Mucosa of gallbladder (tissue), 1 donor: ENCODE measurements around the gene UFSP1. TPM values are rescaled to one million over a fixed set of nuclear protein-coding genes. Genes with fewer than 3 reads are reported as not detected.
A peak's percentile ranks its signal among the peaks of the same experiment; 100 is the strongest.
"Not testable (repeated sequence)": the region's sequence is repeated elsewhere in the genome, so short reads cannot be mapped to it uniquely, and the experiment has no call there.

Experiments used
- DNase-seq: peaks from one replicate; pipeline ENCODE4 v3.0.0-alpha.2; 2020; ENCODE audit warnings: low spot score
- total RNA-seq: library from RNA; stranded (reverse); gene quantifications from one replicate; pipeline ENCODE4 v1.2.1, GENCODE V29; 2021
- donor health status: DM: no; HTN: no; CAD: no.

Gene UFSP1
- 3.3 TPM for total RNA-seq

DNA sequence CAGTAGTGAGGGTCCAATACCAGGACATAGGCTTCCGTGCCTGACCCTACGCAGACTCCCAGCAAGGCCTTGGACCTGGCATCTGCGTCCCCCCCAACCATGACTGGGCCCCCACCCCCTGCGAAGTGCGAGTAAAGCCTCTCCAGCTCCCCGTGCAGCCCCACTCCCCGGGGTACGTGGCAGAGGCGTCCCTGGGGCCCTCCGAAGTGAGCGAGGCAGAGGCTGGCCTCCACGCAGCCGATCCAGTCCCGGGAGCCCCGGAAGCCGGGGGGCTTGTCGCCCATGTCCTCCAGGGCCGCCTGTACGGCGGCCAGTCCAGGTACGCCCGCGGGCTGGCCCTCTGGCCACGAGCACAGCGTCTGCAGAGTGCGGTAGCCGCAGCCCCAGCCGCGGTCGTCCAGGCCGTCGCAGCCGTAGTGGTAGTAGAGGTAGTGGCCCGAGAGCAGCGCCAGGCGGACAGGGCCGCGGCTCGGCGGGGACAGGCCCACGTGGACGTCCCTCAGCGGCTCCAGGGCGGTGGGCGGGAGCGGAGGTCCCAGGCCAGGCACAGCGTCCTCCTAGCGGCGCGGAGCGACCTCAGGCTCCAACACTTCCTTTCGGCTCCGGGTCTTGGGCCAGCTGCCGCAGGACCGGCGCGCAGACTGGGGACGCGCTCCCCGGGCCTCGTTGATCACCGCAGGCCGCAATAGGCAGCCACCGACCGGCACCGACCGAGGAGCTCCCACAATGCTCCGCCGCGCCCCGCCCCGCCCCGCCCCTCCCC, at the start of gene UFSP1:
Gene UFSP1 (minus strand): TSS at position 728 of the 763 bp plus-strand sequence. CDS start 444 bp downstream, at position 284.
- DNase-seq = no peak

DNA sequence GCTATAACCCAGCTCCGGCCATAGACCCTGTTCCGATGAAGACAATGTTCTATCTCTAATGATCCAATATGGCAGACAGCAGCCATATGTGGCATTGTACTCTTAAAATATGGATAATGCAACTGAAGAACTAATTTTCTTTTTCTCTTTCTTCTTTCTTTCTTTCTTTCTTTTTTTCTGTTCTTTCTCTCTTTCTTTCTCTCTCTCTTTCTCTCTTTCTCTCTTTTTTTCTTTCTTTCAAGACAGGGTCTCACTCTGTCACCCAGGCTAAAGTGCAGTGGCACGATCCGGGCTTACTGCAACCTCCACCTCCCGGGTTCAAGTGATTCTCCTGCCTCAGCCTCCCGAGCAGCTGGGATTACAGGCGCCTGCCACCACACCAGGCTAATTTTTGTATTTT, 46.7 kb upstream of the UFSP1 start:
- not testable (repeated sequence) for DNase-seq

DNA sequence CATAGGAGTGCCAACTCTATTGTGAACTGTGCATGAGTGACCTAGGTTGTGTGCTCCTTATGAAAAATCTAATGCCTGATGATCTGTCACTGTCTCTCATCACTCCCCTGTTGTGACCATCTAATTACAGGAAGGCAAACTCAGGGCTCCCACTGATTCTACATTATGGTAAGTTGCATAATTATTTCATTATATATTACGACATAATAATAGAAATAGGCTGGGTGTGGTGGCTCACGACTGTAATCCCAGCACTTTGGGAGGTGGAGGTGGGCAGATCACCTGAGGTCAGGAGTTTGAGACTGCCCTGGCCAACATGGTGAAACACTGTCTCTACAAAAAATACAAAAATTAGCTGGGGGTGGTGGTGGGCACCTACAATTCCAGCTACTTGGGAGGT, 45.9 kb upstream of the UFSP1 start:
- DNase-seq = not testable (repeated sequence)

DNA sequence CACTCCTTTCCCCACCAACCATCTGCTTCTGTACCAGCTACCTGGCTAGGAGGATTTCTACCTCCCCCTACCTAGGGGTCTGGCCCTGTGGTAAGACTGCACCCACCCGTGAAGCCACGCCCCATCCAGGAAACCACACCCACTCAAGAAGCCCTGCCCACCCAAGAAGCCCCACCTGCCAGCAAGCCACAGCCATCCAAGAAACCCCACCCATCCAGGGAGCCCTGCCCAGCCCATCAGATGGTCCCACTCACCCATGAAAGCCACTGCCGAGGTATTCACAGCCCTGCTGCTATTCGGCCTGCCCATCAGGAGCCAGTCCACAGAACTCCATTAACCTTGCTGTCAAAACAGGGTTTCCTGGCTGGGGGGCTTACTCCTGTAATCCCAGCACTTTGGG, 44.2 kb upstream of the UFSP1 start:
- DNase-seq = no peak

DNA sequence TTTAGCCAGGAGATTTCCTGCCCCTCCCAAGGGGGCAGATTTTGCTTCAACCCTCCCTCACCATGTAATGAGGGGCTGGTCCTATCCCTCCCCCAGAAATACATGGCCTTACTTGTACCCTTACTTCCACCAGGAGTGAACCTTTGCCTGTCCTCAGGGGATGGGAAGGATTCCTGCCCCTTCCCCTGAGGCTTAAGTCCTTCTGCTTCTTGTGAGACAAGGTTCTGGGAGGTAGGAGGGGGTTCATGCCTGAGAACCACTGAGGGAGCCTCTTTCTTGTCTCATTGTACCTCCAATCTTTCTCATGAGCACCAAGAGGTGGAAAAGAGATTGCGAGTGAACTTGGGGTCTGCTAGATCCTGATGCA, 40.3 kb upstream of the UFSP1 start:
- no peak for DNase-seq

DNA sequence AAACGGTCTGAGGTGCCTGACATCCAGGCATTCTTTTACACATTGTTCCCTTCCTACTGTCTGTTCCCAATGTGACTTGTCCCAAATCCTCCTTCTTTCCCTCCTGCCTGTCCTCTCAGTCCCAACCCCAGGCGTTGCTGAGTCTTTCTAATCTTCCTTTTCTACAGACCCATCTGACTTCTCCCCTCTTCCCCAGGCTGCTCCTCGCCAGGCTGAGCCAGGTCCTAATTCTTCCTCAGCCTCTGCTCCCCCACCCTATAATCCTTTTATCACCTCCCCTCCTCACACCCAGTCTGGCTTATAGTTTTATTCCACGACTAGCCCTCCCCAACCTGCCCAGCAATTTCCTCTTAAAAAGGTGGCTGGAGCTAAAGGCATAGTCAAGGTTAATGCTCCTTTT, 34.1 kb upstream of the UFSP1 start:
- DNase-seq = not testable (repeated sequence)

DNA sequence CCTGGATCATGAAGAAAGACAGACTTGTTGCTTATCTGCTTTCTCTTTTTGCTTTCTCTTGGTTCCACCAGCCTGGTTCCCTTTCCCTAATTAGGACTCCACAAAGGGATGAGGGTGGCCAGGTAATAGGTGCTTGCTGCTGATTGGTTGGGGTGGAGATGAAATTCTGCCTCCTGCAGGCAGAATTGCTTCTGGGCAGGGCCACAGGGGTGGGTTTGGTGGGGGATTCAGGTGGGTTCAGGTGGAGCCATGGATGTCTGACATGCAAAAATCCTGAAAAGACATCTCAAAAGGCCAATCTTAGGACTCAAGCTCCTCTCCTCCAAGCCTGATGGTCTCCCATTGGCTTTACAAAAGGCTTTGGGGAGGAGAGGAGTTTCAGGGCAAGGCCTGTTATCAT, 31.5 kb upstream of the UFSP1 start:
- DNase-seq = no peak

DNA sequence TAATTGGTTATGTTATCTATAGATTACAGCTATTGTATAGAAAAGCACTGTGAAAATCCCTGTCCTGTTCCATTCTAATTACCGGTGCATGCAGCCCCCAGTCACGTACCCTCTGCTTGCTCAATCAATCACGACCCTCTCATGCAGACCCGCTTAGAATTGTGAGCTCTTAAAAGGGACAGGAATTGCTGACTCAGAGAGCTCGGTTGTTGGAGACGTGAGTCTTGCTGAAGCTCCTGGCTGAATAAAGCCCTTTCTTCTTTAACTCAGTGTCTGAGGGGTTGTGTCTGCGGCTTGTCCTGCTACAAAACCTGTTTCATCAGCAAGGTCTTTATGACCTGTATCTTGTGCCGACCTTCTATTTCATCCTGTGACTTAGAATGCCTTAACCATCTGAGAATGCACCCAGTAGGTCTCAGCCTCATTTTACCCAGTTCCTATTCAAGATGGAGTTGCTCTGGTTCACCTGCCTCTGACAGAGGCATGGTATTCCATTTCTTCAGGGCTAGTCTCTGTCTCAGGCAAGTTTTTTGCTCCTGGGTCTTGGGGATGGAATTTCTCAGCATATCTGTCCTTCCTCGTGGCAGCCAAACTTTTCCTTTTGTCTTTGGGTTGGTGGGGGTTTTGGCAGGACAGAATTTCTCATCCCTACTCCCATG, 30.4 kb upstream of the UFSP1 start:
- not testable (repeated sequence) for DNase-seq

DNA sequence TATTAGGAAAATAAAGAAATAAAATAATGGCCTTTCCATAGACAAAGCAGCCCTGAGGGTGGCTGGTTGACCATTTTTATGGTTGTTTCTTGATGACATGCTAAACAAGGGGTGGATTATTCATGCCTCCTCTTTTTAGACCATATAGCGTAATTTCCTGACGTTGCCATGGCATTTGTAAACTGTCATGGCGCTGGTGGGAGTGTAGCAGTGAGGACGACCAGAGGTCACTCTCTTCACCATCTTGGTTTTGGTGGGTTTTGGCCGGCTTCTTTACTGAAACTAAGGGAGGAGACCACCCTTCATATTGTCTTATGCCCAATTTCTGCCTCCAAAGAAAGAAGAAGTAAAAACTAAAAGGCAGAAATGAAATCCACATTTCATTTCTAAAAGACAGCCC, 29.8 kb upstream of the UFSP1 start:
- DNase-seq = not testable (repeated sequence)

DNA sequence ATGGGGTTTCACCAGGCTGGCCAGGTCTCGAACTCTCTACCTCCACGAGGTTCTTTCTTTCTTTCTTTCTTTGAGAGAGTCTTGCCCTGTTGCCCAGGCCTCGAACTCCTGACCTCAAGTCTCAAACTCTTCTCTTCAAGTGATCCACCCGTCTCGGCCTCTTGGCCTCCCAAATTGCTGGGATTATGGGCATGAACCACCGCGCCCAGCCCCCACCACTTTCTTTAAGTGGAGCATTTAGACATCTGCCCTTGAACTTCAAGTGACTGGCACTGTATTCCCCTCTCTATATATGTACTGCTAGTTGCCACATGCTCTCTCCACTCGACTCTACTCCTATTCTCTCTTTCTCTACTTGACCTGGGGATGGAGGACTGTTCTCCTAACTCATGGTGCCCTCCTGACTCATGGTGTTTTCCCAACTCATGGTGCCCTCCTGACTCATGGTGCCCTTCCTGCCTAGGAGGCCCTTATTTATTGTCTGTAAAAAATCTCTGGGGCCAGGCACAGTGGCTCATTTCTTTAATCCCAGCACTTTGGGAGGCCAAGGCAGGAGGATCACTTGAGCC, 25.4 kb upstream of the UFSP1 start:
- DNase-seq = no peak

DNA sequence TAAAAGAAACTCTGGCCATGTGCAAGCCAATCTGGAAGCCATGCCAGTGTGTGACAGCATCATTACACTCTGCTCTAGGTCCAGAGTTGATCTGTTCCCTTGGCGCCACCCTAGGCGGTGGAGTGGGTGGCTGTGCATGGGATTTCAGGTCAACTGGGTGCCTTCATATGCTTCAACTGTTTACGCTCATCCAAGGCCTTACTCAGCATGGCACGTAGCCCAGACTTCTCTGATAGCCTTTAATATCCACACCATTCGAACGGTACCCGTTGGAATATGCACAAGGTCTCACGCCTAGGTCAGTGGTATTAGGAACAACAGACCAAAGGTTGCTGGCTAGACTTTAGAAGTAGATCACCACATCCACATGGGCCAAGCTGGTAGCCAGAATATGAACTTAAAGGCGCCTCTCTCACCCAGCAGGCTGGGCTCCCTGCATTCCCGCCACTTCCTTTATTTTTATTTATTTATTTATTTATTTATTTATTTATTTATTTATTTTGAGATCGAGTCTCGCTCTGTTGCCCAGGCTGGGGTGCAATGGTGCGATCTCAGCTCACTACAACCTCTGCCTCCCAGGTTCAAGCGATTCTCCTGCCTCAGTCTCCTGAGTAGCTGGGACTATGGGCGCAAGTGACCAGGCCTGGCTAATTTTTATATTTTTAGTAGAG, 24.8 kb upstream of the UFSP1 start:
- peak; percentile 91 for DNase-seq

DNA sequence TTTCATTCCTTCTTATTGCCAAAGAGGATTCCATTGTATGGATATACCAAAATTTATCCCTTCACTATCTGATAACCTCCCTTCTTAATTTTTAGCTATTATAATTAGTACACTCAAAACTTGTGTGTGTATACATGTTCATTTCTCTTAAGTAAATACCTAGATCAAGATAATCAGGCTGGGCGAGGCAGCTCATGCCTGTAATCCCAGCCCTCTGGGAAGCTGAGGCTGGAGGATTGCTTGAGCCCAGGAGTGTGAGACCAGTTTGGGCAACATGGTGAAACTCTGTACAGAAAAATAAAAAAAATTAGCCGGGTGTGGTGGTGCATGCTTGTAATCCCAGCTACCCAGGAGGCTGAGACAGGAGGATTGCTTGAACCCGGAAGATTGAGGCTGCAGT, 22.0 kb upstream of the UFSP1 start:
- no peak for DNase-seq

DNA sequence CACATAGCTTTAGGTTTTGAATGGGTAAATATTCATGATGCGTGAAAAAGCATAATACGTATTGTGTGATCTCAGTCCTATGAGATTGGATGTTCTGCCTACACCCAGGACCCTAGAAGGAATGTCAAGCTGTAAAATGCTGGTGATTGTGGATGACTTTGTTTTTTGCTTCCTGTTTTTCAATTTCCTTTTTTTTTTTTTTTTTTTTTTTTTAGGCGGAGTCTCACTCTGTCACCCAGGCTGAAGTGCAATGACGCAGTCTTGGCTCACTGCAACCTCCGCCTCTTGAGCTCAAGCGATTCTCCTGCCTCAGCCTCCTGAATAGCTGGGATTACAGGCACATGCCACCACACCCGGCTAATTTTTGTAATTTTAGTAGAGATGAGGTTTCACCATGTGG, 20.9 kb upstream of the UFSP1 start:
- not testable (repeated sequence) for DNase-seq

DNA sequence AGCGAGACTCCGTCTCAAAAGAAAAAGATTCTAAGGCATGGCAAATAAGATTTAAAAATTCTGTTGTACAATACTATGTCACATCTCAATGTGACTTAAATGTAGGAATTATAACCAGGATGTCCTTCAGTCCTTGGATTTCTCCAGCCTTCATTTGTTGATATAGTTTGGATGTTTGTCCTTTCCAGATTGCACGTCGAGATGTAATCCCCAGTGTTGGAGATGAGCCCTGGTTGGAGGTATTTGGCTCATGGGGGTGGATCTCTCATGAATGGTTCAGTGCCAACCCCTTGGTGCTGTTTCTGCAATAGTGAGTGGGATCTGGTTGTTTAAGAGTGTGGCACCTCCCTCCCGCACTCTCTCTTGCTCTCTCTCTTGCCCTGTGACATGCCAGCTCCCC, 19.0 kb upstream of the UFSP1 start:
- no peak for DNase-seq

DNA sequence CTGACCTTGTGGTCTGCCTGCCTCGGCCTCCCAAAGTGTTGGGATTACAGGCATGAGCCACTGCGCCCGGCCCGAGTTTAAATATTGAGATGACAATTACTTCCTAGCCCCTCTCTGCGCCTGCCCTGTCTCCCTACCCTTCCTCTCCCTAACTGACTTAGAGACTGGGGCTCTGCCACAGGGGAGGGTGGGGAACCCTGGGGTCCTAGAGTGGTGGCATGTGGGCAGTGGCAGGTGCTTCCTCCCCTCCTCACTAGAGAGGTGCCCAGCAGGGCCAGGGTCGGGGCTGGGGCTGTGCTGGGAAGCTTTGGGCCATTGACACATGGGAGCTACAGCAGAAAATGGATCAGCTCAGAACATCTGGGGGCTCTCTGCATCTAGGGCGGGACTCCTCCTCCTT, 13.1 kb upstream of the UFSP1 start:
- no peak for DNase-seq

DNA sequence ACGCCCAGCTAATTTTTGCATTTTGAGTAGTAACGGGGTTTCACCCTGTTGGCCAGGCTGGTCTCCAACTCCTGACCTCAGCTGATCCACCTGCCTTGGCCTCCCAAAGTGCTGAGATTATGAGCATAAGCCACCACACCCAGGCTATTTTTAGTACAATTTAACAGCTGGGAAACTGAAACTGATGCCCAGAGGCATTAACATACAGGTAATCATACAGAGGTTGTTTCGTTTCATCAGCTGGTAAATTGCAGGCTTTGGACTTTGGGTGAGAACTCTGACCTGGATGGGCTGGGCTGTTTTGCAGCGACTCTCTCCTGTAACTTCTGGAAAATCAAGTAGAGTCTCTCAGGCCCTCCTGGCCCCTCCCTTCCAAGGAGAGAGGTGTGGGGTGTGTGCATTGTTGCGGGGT, 12.4 kb upstream of the UFSP1 start:
- DNase-seq = no peak

DNA sequence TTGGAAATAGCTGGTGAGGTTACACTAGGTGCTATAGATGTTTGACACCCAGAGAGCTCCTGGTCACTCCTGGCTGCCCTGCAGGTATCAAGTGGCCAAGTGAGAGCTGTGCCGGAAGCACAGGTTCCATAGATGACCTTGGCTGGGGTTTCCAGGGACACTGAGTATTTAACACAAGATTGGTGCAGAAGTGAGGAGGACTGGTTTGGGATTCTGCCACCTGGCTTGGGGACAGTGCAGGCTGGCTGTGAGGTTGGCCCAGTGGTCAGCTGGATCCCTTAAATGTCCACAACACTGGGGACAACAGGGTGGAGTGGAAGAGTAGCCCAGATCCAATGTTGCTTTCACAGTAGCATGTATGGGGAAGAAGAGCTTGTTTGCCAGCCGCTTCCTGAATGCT, 11.5 kb upstream of the UFSP1 start:
- DNase-seq = no peak

DNA sequence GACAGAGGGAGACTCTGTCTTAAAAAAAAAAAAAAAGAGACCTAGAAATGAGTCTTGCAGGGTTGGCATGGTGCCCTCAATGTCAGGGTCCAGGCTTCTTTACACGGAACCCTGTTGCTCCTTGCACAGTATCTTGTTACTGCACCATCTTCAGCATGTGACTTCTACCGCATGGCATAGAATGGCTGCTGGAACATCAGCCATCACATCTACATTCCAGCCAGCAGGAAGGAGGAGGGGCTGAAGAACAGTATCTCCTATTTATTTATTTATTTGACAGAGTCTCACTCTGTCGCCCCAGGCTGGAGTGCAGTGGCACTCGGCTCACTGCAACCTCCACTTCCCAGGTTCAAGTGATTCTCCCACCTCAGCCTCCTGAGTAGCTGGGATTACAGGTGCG, 9.9 kb upstream of the UFSP1 start:
- DNase-seq = no peak

DNA sequence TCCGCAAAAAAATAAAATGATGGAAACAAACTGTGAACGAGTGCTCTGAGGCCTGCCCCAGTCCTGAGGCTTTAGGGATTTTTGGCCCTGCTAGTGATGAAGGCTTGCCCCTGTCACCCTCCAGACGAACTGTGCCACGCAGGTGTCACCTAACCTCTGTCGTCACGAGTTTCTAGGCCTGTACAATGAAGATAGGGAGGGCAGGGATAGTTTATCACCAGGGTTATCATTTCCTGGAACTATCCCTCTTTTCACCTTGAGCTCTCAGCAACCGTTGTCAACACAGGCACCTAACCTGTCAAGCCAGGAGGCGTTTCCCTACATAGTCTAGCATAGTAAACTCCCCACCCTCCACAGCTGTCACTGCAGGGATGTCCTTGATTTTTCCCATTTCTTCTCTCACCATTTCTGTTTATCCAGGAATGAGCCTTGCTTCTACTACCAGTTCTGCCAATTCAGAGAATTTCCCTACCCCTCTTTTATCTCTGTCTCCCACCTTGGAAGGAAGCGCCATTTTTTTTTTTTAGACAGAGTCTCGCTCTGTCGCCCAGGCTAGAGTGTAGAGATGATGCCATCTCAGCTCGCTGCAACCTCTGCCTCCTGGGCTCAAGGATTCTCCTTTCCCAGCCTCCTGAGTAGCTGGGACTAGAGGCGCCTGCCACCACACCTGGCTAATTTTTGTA, 8.4 kb upstream of the UFSP1 start:
- no peak for DNase-seq

DNA sequence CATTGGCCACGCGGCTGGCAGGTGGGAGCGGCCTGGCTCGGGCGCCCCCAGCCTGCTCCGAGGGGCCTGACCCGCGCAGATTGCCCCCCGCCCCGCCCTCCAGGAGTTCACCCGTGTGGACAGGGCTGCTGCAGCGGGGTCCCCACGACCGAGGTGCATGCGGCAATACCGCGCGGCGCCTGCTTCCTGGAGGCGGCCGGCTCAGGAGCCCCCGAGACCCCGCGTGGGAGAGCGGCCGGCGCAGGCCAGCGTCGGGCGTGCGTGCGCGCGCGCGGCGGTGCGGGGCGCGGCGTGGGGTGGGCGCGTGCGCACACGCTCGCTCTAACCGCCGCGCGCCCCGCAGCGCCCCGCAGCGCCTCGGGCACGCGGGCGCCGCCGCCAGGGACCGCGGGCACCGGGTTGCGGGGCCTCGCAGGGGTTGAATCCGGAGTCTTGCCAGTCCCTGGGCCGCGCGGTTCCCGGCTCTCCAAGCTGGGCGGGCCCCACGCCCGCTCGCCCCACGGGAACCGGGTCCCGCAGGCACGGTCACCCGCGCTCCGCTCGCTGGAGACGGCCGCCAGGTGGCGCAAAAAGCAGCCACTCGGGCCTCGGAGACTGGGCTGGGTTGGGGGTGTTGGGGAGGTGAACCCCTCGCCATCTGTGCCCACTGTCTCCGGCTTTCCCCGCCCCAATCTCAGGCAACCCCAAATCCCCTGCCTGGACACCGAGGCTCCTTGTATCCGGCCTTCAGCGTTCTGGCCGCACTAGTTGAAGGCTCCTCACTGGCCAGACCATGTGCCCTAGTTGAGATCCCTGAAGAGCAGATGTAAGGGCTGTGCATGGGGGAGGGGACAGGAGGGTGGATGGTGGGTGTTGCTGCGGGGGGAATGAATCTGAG, 7.5 kb upstream of the UFSP1 start:
- peak; percentile 70 for DNase-seq
